ENCODE results near the gene DNAAF3.

DNAAF3 gene

GRCh38 chr19:55153652-55154264, 12.7 kb downstream of the DNAAF3 start:
- no peak for DNase-seq

GRCh38 chr19:55152017-55152416, 14.4 kb downstream of the DNAAF3 start:
- no peak for DNase-seq

DNA sequence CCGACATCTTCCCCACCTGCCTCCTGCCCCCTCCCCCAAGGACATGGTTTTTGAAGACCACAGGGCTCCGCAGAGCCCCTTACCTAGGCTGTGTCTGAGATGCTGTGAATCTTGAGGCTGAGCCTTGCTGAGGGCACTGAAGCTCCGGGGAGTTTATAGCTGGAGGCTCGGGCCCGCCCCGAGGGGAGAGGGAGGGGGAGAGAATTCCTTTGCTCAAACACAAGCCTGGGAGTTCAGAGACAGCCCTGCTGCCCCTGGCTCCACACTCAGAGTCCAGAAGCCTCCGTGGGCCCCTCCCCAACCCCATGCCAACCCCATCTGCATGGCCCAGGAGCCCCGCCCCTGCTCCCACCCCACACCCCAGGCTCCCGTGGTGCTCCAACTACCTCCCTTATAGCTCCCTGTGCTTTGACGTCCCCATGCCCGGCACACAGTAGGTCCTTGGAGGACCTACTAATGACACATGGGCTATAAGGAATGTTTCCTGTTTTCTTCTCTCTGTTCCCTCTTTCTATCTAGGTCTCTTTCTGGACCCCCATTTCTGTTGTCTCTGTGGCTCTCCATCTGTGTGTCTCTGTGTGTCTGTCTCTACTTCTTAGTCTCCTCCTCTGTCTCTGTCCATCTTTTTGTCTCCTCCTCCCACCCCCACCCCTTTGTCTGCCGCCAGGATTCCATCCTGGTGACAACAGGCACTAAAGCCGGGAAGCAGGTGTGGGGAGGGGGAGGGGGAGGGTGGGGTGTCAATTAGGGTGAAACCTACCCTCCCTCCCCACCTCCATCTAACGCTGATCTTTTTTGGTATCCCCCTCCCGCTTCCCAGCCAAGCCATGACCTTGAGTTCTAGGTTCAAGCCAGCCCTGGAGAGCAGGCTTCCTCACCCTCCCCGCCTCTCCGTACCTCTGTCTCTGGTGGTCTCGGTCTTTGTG, 17.1 kb downstream of the DNAAF3 start, which contains the start of gene TNNT1:
TNNT1 (minus strand) TSS at position 129 of the 926 bp plus-strand sequence. CDS start 2,049 bp downstream, outside the sequence.
- no peak for DNase-seq

GRCh38 chr19:55147545-55148251, 18.7 kb downstream of the DNAAF3 start:
- DNase-seq, result no peak

DNA sequence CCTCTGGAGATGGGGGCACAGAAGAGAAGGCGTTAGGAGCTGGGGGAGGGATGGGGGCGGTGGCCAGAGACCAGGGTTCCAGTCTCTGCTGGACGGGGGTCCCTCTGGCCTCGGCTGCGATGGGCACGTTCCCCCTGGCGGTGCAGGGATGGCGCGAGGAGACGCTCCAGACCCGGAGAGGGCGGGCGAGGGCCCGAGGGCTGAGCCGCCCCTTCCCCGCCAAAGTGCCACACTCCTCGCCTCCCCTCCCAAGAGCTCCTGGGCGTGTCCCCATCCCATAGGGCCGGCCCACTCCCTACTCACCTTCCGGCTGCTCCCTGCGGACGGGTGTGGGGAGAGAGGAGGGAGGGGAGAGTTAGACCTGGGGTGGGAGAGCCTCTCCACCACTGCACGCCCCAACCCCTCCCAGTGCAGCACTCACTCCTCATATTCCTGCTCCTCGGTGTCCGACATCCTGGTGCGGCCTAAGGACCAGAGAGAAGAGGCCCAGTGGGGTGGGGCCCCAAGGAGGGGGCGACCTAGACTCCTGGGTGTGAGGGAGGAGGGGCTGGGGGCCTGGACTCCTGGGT, 19.6 kb downstream of the DNAAF3 start:
- DNase-seq, result no peak

GRCh38 chr19:55146078-55146704, 20.2 kb downstream of the DNAAF3 start:
- peak; percentile 35 to 57 (median 47) for DNase-seq

GRCh38 chr19:55145232-55145631, 21.2 kb downstream of the DNAAF3 start:
- peak; percentile 20 to 56 (median 51) for DNase-seq

DNA sequence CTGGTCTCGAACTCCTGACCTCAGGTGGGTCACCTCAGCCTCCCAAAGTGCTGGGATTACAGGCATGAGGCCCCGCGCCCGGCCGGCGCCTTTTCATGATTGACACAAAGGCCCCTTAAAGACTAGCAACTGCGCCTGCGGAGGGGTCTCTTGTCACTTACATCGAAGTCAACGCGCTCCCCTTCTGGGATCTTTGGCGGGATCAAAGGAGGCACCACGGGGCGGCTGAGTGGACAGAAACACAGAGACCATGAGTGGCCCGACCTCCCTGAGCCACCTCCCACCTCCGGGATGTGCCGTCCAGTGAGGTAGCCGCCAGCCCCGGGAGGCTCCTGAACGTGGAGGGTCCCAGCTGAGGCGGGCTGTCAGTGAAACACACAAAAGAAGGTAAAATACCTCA, 24.7 kb downstream of the DNAAF3 start:
- no peak for DNase-seq

- DNase-seq, result no peak
Measured at GRCh38 chr19:55137915-55138314, 28.5 kb downstream of the DNAAF3 start.

DNA sequence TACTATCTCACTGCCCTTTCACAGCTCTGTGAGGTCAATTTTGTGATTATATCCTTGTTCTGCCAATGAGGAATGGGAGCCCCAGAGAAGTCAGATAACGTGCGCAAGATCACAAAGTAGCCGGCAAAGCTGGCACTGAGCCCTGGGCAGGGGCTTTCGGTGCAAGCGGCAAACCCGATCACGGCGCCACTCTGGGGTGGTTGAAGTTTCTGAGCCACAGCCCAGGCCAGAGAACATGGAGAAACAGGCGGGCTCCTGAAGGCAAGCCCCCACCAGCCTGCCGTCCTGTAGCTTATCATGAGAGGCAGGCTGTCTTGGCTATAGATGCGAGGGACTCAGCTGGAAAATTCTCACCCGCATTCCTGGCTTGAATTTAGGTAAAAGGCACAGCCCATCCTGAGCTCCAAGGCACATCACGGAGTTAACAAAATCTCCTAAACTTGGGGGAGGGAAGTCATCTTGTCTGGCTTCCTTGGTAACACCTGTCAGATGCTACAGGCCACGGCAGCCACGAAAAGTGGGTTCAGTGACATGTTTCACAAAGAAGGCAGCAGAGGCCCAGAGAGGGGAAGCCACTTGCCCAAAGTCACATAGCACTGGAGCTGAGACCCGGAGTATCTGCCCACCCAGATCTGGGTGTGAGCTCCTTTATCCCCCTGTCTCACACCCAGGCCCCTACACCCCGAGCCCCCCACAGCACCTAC, 29.9 kb downstream of the DNAAF3 start:
- no peak for DNase-seq

GRCh38 chr19:55134736-55135135, 31.7 kb downstream of the DNAAF3 start:
- DNase-seq, result no peak

DNA sequence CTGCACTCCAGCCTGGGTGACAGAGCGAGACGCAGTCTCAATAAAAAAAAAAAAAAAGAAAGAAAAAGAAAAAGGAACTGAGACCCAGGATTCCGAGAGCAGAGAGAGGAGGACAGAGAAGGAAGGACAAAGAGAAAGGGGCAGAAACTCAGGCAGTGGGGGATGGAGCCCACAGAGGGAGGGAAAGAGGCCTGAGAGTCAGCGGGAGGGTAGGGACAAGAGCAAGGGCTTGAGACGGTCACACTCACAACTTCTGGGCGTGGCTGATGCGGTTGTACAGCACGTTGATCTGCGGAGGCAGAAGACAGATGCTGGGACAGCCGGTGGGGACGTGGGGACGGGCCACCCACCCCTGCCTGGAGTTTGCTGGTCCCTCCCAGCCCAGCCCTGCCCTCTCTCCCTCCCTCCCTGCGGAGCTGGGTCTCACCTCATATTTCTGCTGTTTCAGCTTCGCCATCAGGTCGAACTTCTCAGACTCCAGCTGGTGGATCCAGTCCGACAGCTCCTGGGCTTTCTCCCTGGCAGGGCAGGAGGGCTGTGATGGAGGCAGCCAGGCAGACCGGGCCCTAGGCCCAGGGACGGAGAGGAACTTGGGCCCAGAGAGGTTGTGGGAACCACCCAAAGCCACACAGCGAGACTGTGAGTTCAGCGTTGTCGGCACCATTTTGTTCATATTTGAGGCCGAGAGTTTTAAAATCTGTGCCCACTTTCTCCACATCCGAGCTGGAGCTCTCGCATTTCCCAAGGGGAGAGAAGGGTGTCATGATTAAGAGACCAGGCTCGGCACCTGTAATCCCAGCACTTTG, 32.6 kb downstream of the DNAAF3 start:
- peak in 2 of 4 experiments; percentile 28 to 29 for DNase-seq

- peak in 3 of 4 experiments; percentile 23 to 41 (median 32) for DNase-seq
Measured at GRCh38 chr19:55132453-55133129, 33.8 kb downstream of the DNAAF3 start.

GRCh38 chr19:55131421-55131820, 35.0 kb downstream of the DNAAF3 start:
- DNase-seq, result no peak

DNA sequence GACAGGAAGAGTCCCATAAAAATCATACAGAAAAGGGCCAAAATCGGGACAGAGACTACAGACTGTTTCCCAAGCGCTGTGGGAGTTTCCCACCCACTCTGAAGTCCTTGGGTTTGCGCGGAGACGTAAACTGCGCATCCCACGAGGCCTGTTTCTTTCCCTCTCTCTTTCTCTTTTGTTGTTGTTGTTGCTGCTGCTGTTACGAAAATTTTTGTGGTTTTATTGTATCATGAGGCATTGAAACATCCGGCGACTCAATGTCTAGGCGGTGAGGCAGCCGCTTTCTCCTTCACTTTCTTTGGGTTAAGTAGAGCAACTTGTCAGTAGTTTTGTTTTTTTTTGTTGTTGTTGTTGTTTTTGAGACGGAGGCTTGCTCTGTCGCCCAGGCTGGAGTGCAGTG, 47.4 kb downstream of the DNAAF3 start:
- DNase-seq, result peak in 3 of 4 experiments; percentile 24 to 43 (median 39)

GRCh38 chr19:55118401-55118991, 47.9 kb downstream of the DNAAF3 start:
- DNase-seq, result peak; percentile 42 to 70 (median 55)

- peak; percentile 98 to 99 (median 99) for DNase-seq
Measured at GRCh38 chr19:55117663-55118391, 48.6 kb downstream of the DNAAF3 start.

DNA sequence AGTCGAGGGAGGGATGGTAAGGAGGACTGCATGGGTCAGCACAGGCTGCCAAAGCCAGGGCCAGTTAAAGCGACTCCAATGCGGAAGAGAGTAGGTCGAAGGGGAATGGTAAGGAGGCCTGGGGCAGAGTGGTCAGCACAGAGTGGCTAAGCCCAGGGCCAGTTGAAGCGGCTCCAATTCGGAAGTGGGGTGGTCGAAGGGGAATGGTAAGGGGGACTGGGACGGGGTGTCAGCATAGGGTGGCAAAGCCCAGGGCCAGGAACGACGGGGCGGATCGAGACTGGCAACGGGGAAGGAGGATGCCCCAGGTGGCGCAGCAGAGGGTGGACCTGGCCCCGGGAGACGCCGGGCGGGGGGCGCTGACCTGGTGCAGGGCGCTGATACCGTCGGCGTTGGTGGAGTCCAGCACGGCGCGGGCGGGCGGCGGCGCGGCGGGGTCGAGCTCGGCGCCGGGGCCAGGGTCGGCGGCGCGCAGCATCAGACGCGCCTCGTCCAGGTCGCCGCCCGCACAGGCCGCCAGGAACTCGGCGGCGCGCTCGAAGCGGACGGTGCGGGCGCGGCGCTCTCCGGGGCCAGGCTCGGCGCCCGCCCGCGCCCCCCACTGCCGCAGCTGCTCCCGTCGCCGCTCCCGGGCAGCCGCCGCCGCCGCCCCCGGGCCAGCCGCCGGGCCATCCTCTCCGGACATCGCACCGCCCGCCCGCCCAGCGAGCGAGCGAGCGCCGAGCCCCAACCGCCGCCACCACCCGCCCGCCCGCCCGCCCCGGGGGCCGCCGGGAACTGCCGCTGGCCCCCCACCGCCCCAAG, 49.4 kb downstream of the DNAAF3 start, which contains the start of gene PPP1R12C:
PPP1R12C (minus strand) TSS at position 779 of the 804 bp plus-strand sequence; CDS start at position 685, 94 bp downstream.
- peak; percentile 14 to 53 (median 43) for DNase-seq

Data from suppressor macrophage (primary cell).